IPS-18c (cell line): ENCODE measurements around the gene CYB5D1.
"Not testable (repeated sequence)": the region's sequence is repeated elsewhere in the genome, so short reads cannot be mapped to it uniquely, and the experiment has no call there.

Experiments used
- H3K4me3 ChIP-seq: 2 replicates; pipeline ENCODE4 v1.7.0; 2013; ENCODE audit warnings: low read depth, mild to moderate bottlenecking, low read length, moderate library complexity; ENCODE audit not compliant: insufficient read depth
- H3K9me3 ChIP-seq: one replicate; pipeline ENCODE4 v1.6.1; 2013; ENCODE audit warnings: mild to moderate bottlenecking, low read length, moderate library complexity; ENCODE audit not compliant: control insufficient read depth, insufficient read depth

Gene CYB5D1

GRCh38 chr17:7851438-7852261 is 6.2 kb upstream of the CYB5D1 start:
- Histone ChIP-seq H3K9me3 (peaks cover 3% of the 10 kb centered on the region), H3K4me3 (peak overlapping the region; percentile 58)

DNA sequence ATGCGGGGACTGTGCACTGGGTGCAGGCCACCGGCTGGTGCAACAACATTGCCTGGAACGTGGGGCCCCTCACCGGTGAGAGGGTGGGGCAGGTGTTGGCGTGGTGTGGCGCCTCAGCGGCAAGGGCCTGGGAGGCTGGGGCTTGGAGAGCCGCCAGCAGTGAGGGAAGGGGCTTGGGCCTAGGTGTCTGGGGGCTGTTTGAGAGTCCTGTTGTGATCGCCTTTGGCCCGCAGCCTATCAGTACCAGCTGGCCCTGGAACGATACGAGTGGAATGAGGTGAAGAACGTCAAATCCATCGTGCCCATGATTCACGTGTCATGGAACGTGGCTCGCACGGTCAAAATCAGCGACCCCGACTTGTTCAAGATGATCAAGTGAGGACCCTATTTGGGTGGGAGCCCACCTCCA is 5.5 kb upstream of the CYB5D1 start:
- no peak overlapping the region for H3K4me3 ChIP-seq

GRCh38 chr17:7852919-7853690 is 4.7 kb upstream of the CYB5D1 start:
- H3K9me3 ChIP-seq: peaks cover 3% of the 10 kb centered on the region
- peak overlapping the region; percentile 28; the same call in 1 of the 2 replicates for H3K4me3 ChIP-seq

More for the DNA sequence above, 5.5 kb upstream of the CYB5D1 start:
- H3K9me3 ChIP-seq: peaks cover 3% of the 10 kb centered on the region

DNA sequence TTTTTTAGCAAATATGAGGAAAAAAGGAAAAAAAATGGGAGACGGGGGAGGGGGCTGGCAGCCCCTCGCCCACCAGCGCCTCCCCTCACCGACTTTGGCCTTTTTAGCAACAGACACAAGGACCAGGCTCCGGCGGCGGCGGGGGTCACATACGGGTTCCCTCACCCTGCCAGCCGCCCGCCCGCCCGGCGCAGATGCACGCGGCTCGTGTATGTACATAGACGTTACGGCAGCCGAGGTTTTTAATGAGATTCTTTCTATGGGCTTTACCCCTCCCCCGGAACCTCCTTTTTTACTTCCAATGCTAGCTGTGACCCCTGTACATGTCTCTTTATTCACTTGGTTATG is 4.1 kb upstream of the CYB5D1 start:
- peaks cover 3% of the 10 kb centered on the region for H3K9me3 ChIP-seq
- no peak overlapping the region; the same call in 1 of the 2 replicates for H3K4me3 ChIP-seq

DNA sequence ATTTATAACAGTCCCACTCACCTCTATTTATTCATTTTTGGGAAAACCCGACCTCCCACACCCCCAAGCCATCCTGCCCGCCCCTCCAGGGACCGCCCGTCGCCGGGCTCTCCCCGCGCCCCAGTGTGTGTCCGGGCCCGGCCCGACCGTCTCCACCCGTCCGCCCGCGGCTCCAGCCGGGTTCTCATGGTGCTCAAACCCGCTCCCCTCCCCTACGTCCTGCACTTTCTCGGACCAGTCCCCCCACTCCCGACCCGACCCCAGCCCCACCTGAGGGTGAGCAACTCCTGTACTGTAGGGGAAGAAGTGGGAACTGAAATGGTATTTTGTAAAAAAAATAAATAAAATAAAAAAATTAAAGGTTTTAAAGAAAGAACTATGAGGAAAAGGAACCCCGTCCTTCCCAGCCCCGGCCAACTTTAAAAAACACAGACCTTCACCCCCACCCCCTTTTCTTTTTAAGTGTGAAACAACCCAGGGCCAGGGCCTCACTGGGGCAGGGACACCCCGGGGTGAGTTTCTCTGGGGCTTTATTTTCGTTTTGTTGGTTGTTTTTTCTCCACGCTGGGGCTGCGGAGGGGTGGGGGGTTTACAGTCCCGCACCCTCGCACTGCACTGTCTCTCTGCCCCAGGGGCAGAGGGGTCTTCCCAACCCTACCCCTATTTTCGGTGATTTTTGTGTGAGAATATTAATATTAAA is 3.6 kb upstream of the CYB5D1 start:
- Histone ChIP-seq H3K9me3 (peaks cover 3% of the 10 kb centered on the region), H3K4me3 (peak overlapping the region; percentile 79; the same call in 1 of the 2 replicates)

DNA sequence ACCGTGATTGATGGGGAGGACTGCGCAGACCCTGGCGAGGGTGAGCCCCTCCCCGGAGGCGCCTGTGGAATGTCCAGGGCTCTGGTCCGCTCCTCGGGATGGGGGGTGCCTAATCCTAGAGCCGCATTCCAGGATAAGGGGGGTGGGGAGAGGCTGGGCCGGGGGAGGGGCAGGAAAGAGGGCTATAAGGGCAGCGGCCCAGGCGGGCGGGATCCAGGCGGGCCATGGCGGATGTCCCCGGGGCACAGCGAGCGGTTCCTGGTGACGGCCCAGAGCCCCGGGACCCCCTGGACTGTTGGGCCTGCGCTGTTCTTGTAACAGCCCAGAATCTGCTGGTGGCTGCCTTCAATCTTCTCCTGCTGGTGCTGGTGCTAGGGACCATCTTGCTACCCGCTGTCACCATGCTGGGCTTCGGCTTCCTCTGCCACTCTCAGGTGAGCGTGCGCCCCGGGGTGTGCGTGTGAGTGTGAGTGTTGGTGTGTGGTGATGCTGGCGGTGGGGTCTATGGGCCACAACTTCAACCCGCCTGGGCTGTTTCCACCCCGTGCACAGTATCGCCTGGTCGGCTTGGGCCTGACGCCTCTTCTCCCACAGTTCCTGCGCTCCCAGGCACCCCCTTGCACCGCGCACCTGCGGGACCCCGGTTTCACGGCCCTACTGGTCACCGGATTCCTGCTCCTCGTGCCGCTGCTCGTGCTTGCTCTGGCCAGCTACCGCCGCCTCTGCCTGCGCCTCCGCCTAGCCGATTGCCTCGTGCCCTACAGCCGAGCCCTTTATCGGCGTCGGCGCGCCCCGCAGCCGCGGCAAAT is 2.7 kb upstream of the CYB5D1 start, which contains the start of gene TMEM88:
Gene TMEM88 (plus strand): TSS at position 216 of the 809 bp plus-strand sequence. CDS start 9 bp downstream, at position 225.
- peak within 1 kb of the TSS; percentile 79 for H3K4me3 ChIP-seq
- H3K9me3 ChIP-seq: peaks cover 3% of the 10 kb centered on the region

DNA sequence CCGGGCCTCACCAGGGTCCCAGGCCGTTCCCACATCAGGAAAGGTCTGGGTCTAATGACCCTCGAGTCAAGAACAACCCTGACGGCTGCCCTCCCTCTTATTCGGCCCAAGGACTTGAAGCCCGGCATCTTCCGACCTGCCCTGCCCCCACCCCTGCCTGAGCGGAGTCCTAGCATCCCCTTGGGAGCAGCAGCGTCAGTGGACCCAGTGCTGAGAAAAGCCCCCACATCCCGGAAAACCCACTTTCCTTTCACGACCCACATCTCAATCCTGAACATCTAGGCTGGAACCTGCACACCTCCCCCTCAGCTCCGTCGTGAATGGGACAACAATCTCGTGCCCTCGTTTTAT is 2.2 kb upstream of the CYB5D1 start:
- H3K9me3 ChIP-seq: peaks cover 3% of the 10 kb centered on the region
- peak overlapping the region; percentile 79 for H3K4me3 ChIP-seq

- peaks cover 3% of the 10 kb centered on the region for H3K9me3 ChIP-seq
- peak overlapping the region; percentile 79 for H3K4me3 ChIP-seq
Measured at GRCh38 chr17:7856011-7856810, 1.6 kb upstream of the CYB5D1 start.

DNA sequence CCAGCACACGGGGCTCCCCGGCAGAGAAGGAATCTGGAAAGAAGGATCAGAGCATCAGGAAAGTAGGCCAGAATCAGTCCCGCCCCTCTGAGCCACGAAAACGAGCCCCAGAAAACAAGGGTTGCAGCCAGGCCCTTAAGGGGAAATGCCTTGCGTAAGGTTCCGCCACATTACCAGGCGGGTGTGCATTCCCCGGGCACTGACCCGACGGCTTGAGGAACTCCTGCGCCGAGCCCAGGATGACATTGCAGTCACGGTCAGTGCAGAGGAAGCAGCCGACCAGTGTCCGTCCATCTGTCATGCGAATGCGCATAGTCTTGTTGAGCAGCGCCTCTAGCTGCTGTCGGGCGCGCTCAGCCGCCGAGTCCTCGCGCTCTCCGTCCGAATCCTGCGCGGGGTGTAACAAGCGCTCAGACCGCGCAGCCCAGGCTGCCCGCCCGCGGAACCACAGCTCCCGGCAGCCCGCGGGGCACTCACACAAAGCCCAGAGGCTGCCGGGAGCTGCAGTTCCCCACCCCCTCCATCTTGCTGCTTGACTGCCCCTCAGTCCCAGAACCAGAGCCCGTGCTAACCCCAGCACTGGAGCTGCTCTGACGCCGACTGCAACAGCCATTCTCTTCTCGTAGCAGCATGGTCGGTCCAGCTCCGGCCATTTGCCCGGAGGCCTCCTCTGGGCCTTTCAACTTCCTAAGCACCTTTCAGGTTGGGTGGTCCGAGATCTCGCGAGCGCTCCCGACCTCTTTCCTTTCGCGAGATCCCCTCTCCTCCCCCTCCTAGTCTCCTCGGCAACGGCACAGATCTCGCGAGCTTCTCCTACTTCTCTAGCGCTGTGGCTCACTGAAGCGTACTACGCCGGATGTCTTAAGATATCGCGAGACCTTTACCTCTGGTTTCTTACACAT is 741 bp upstream of the CYB5D1 start, which contains the start of gene NAA38:
Gene NAA38 (minus strand): TSS at position 749 of the 902 bp plus-strand sequence. CDS start 96 bp downstream, at position 653.
- Histone ChIP-seq H3K4me3 (peak within 1 kb of the TSS; percentile 79), H3K9me3 (peaks cover 3% of the 10 kb centered on the region)

- H3K4me3 ChIP-seq: peak overlapping the region; percentile 79
- H3K9me3 ChIP-seq: no peaks in the 10 kb centered on the region
Measured at GRCh38 chr17:7858522-7858810, 663 bp downstream of the CYB5D1 start.

DNA sequence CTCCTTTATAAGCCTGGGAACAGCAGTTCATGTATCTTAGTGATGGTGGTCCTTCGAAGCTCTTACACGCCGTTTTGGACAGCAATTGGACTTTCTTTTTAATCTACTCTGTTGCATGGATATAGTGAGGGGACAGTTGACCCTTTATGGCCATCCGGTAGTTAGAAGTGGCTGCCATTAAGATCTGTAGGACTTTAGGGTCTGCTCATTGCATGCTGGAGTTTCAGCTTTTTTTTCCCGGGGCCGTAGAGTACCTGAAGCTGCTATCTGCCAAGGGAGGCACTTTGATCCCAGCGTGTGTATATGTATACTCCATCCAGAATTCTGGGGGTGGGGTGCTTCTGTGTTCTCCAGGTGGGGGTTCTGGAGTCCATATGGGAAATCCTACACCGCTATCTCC is 1.2 kb downstream of the CYB5D1 start:
- Histone ChIP-seq H3K9me3 (no peaks in the 10 kb centered on the region), H3K4me3 (peak overlapping the region; percentile 79; the same call in 1 of the 2 replicates)

DNA sequence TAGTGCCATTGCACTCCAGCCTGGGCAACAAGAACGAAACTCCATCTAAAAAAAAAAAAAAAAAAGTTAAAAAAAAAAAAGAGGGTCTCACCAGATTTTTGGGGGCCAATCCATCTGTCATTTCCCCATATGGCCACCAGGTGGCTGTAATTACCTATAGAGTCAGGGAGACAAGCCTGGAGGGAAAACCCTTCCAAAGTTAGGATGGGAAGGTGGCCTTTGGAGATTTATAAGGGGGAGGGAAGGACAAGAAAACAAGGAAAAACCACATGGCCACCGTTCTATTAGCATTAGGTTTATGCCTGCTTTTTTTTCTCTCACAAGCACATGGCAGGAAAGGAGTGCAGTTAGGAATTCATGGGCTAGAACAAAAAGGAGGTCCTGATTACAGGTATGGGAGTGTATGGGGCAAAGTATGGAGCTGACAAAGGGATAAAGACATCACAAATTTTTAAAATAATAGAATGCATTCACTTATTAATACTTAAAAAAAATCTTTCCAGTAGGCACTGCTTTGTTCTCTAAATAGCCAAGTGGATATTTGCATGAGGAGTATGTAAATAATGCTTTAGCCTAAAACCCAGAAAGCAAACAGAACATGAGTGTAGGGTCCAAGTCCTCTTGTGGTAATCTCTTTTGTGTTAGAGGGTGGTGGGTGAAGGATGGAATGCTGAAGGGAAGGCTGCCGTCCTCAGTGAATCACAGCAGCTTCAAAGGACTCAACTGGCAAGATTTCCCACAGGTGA is 5.1 kb downstream of the CYB5D1 start:
- Histone ChIP-seq H3K9me3 (no peaks in the 10 kb centered on the region), H3K4me3 (no peak overlapping the region)

DNA sequence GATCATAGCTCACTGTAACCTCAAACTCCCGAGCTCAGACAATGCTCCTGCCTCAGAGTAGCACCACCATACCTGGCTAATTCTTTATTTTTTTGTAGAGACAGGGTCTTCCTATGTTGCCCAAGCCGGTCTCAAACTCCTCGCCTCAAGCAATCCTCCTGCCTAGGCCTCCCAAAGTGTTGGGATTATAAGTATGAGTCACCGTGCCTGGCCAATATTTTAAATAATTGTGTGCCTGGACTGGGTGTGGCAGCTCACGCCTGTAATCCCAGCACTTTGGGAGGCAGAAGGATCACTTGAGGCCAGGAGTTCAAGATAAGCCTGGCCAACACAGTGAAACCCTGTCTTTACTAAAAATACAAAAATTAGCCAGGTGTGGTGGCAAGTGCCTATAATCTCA is 6.6 kb downstream of the CYB5D1 start:
- not testable (repeated sequence) for H3K4me3 ChIP-seq, H3K9me3 ChIP-seq

- H3K9me3 ChIP-seq: no peaks in the 10 kb centered on the region
- no peak overlapping the region for H3K4me3 ChIP-seq
Measured at GRCh38 chr17:7864995-7865650, 7.3 kb downstream of the CYB5D1 start.
